HCT116 (cell line): ENCODE data around the gene XYLT2. TPM values are rescaled to one million over a fixed set of nuclear protein-coding genes. Genes with fewer than 3 reads are reported as not detected.

Source experiments
- ATAC-seq: fragments of 200-7000 bp; cut with Tn5 transposase; 2 replicates; pipeline ENCODE4 v1.9.1; 2020; ENCODE audit warnings: mild to moderate bottlenecking, moderate library complexity
- BruUV-seq: library from RNA; stranded (reverse); fragments of 400-500 nt; replicated peaks from 2 replicates; lab custom pipeline; 2021; lab: Mats Ljungman, UMichigan
- CTCF ChIA-PET: fragments of 300-600 bp; sonication (Branson Sonifier 250); formaldehyde crosslinking; loops from one replicate; lab custom pipeline; 2021; ENCODE audit warnings: antibody characterized with exemption; lab: Charles Lee
- POLR2A ChIA-PET: fragments of 300-600, 350-600 bp; sonication (Branson Sonifier 250); formaldehyde crosslinking; loops from one replicate; lab custom pipeline; 2021; ENCODE audit warnings: antibody characterized with exemption; lab: Charles Lee
- RAD21 ChIA-PET, 2 experiments: fragments of 300-600 bp; sonication (Branson Sonifier 250); formaldehyde crosslinking; loops; one replicate each; lab custom pipeline; 2023; ENCODE audit warnings: low total read pairs in 2 of 2; ENCODE audit not compliant: uncharacterized antibody in 2 of 2, unreplicated experiment in 2 of 2, low non-redundant PET in 1 of 2; lab: Charles Lee
- DNase-seq: peaks from one replicate; pipeline ENCODE4 v3.0.0-alpha.2; 2010; ENCODE audit warnings: low read depth, low spot score
- H2AFZ ChIP-seq: fragments of 200-600 bp; shearing (Covaris generic), sonication (generic); 2 replicates; pipeline ENCODE4 v1.6.1; 2017; ENCODE audit warnings: low read depth, mixed run types, mixed read lengths, antibody characterized with exemption, low read length; ENCODE audit not compliant: poor library complexity, severe bottlenecking
- H3K27ac ChIP-seq: 2 replicates; pipeline ENCODE4 v1.5.1; 2012; ENCODE audit warnings: low read depth, low read length
- H3K27me3 ChIP-seq: fragments of 200-600 bp; sonication (generic); 2 replicates; pipeline ENCODE4 v1.6.1; 2016; ENCODE audit warnings: mixed run types, low read length, mixed read lengths; ENCODE audit not compliant: insufficient read depth
- H3K36me3 ChIP-seq, 2 experiments: fragments of 200-500 bp in 1 of 2; fragments of 200-600 bp in 1 of 2; sonication (Bioruptor generic) in 1 of 2; sonication (generic) in 1 of 2; 2 replicates each; pipeline versions ENCODE4 v1.5.1 to v1.6.1; 2014 to 2016; ENCODE audit warnings: low read length in 2 of 2, inconsistent platforms in 1 of 2, mixed read lengths in 1 of 2, mixed run types in 1 of 2; ENCODE audit not compliant: insufficient read depth in 2 of 2, control insufficient read depth in 1 of 2
- H3K4me1 ChIP-seq, 2 experiments: fragments of 200-600 bp in 1 of 2; sonication (generic) in 1 of 2; 2 replicates each; pipeline versions ENCODE4 v1.5.1 to v1.6.1; 2012 to 2017; ENCODE audit warnings: low read length in 2 of 2, inconsistent platforms in 1 of 2, mild to moderate bottlenecking in 1 of 2, mixed read lengths in 1 of 2, mixed run types in 1 of 2, moderate library complexity in 1 of 2; ENCODE audit not compliant: insufficient read depth in 2 of 2, control insufficient read depth in 1 of 2
- H3K4me2 ChIP-seq: fragments of 200-600 bp; sonication (generic); 2 replicates; pipeline ENCODE4 v1.6.1; 2017; ENCODE audit warnings: mixed run types, low read length, mixed read lengths
- H3K4me3 ChIP-seq, 2 experiments: fragments of 200-600 bp in 1 of 2; sonication (generic) in 1 of 2; replicated peaks in 1 of 2; 2 replicates each; pipeline ENCODE4 v1.5.1; 2011 to 2016; ENCODE audit warnings: low read length in 2 of 2, control low read depth in 1 of 2, low read depth in 1 of 2, mild to moderate bottlenecking in 1 of 2, mixed read lengths in 1 of 2, mixed run types in 1 of 2
- H3K79me2 ChIP-seq: fragments of 200-600 bp; sonication (generic); 2 replicates; pipeline ENCODE4 v1.6.1; 2017; ENCODE audit warnings: mild to moderate bottlenecking, mixed run types, low read length, moderate library complexity, mixed read lengths; ENCODE audit not compliant: insufficient read depth
- H3K9ac ChIP-seq: fragments of 200-600 bp; sonication (generic); 2 replicates; pipeline ENCODE4 v1.6.1; 2016; ENCODE audit warnings: low read length, mixed read lengths
- H3K9me2 ChIP-seq: fragments of 200-600 bp; sonication (generic), shearing (Covaris generic); 2 replicates; pipeline ENCODE4 v1.6.1; 2017; ENCODE audit warnings: mixed run types, mild to moderate bottlenecking, moderate library complexity; ENCODE audit not compliant: insufficient read depth
- H3K9me3 ChIP-seq, 2 experiments: fragments of 200-500 bp in 1 of 2; fragments of 200-600 bp in 1 of 2; sonication (Bioruptor generic) in 1 of 2; sonication (generic) in 1 of 2; 2 replicates each; pipeline ENCODE4 v1.6.1; 2014 to 2017; ENCODE audit warnings: low read length in 2 of 2, mixed read lengths in 2 of 2, inconsistent platforms in 1 of 2, low read depth in 1 of 2, mild to moderate bottlenecking in 1 of 2, mixed run types in 1 of 2, moderate library complexity in 1 of 2; ENCODE audit not compliant: control insufficient read depth in 1 of 2, insufficient read depth in 1 of 2
- H4K20me1 ChIP-seq: fragments of 200-600 bp; sonication (generic), shearing (Covaris generic); 2 replicates; pipeline ENCODE4 v1.6.1; 2017; ENCODE audit warnings: mixed run types, mild to moderate bottlenecking, moderate library complexity; ENCODE audit not compliant: insufficient read depth
- CBX3 ChIP-seq: IDR thresholded peaks from 2 replicates; pipeline ENCODE4 v1.6.1; 2012; ENCODE audit warnings: low read depth
- EZH2phosphoT487 ChIP-seq: fragments of 200-600 bp; IDR thresholded peaks from 2 replicates; pipeline ENCODE4 v1.6.1; 2018; ENCODE audit warnings: antibody characterized with exemption, borderline replicate concordance
- POLR2A ChIP-seq: IDR thresholded peaks from 2 replicates; pipeline ENCODE4 v1.7.0; 2011; ENCODE audit warnings: borderline replicate concordance; ENCODE audit not compliant: insufficient read depth, insufficient read length; ENCODE audit errors: extremely low read depth
- POLR2AphosphoS5 ChIP-seq: IDR thresholded peaks from 2 replicates; pipeline ENCODE4 v1.6.1; 2011; ENCODE audit warnings: mild to moderate bottlenecking, low read depth, low read length, moderate library complexity
- RAD21 ChIP-seq: IDR thresholded peaks from 2 replicates; pipeline ENCODE4 v1.6.1; 2012; ENCODE audit warnings: low read depth, mild to moderate bottlenecking
- SP1 ChIP-seq: IDR thresholded peaks from 2 replicates; pipeline ENCODE4 v1.6.1; 2012; ENCODE audit warnings: low read depth
- TCF7L2 ChIP-seq: IDR thresholded peaks from 2 replicates; pipeline ENCODE4 v1.7.0; 2011; ENCODE audit warnings: borderline replicate concordance, inconsistent platforms; ENCODE audit not compliant: insufficient read depth, insufficient read length; ENCODE audit errors: extremely low read depth
- YY1 ChIP-seq: IDR thresholded peaks from 2 replicates; pipeline ENCODE4 v1.6.1; 2011; ENCODE audit warnings: low read length, low read depth, moderate library complexity, mild to moderate bottlenecking; ENCODE audit not compliant: insufficient replicate concordance; ENCODE audit errors: extremely low read depth
- ZFX ChIP-seq: fragments of 450-650 bp; IDR thresholded peaks from 2 replicates; pipeline ENCODE4 v1.6.1; 2017
- ZNF274 ChIP-seq: fragments of 200-500 bp; sonication (Bioruptor generic); IDR thresholded peaks from 2 replicates; pipeline ENCODE4 v1.6.1; 2014; ENCODE audit warnings: mild to moderate bottlenecking, low read depth, low read length, inconsistent platforms
- intact Hi-C: fragments of 100-400 bp; cut with micrococcal nuclease; formaldehyde crosslinking; loops from 2 replicates; pipeline ENCODE4 v1.10.0; 2022
- total RNA-seq: library from RNA; stranded (reverse); gene quantifications from one replicate; pipeline ENCODE4 v1.2.1, GENCODE V29; 2021; ENCODE audit not compliant: unreplicated experiment
- TF ChIP-seq, protein P1 (sequence below): IDR thresholded peaks from 2 replicates; pipeline ENCODE4 v1.6.1; 2012
- TF ChIP-seq, protein P2 (sequence below): IDR thresholded peaks from 2 replicates; pipeline ENCODE4 v1.6.1; 2012; ENCODE audit warnings: low read depth

The XYLT2 gene
- total RNA-seq, 1 experiment from 2014 or later = 37.5 TPM

DNA sequence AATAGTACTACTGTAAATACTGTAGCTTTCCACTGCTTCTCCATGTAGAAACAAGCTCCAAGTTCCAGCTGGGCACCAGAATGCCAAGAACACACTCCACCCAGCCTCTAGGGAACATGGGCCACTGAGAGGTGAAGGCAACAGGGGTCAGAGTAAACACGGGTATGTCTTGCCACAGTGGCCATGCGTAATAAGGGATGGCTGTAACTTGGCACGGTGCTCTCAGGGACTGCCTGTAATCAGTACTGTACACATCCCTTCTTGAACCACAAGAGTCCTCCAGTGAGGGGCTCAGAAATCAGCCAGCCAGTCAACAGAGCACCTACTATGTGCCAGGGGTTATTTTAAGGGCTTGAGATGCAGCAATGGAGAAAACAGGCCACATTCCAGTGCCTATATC is 40.6 kb downstream of the XYLT2 start:
- H3K4me2 ChIP-seq = no peak overlapping the region
- CTCF ChIA-PET = interaction anchor here (3.2 kb wide), 1 partner anchor 11 kb away, joined by 13 read pairs; the partner anchor contains the start of gene LRRC59
- no peak overlapping the region for H3K9ac ChIP-seq
- DNase-seq (no peak), ATAC-seq (no peak)
- H4K20me1 ChIP-seq = peaks cover 4% of the 10 kb centered on the region; the same call in 1 of the 2 replicates
- H3K4me3 ChIP-seq = no peak overlapping the region
- H3K27me3 ChIP-seq = no peaks in the 10 kb centered on the region
- TF ChIP-seq CBX3 = no peak
- TF ChIP-seq POLR2AphosphoS5 = no peak
- no peak for TF ChIP-seq EZH2phosphoT487
- TF ChIP-seq, protein P1, sequence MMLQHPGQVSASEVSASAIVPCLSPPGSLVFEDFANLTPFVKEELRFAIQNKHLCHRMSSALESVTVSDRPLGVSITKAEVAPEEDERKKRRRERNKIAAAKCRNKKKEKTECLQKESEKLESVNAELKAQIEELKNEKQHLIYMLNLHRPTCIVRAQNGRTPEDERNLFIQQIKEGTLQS = no peak
- TF ChIP-seq ZNF274 = no peak
- no peak for TF ChIP-seq TCF7L2
- TF ChIP-seq RAD21 = no peak
- TF ChIP-seq ZFX = no peak
- RAD21 ChIA-PET = no interaction called here
- no peak overlapping the region for H2AFZ ChIP-seq
- H3K9me2 ChIP-seq = no peaks in the 10 kb centered on the region
- no peak overlapping the region for H3K27ac ChIP-seq
- POLR2A ChIA-PET = interaction anchor here (1.9 kb wide), 1 partner anchor 10 kb away, joined by 6 read pairs; the partner anchor contains the start of gene LRRC59
- intact Hi-C loops = no loop called here
- H3K36me3 ChIP-seq = peaks cover 91 to 94% of the 10 kb centered on the region in 2 experiments
- no peaks in the 10 kb centered on the region for H3K9me3 ChIP-seq
- H3K4me1 ChIP-seq = no peaks in the 10 kb centered on the region
- H3K79me2 ChIP-seq = peaks cover 71% of the 10 kb centered on the region
- BruUV-seq = no TSS peak

DNA sequence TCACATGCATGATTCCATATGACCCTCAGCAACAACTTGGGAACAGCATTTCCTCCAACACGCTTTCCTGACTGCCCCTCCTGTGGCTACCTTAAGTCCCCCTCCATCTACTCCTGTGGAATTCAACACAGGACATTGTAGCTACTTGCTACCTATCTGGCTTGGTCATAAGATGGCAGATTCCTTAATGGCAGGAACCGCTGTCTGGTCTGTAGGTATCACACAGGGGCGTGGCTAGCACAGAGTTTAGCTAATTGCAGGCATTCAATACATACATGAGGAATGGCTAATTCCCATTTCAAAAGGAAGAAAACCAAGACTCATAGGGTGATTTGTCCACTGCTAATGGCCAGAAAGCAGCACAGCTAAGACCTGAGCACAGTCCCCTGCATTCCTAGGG is 42.8 kb downstream of the XYLT2 start:
- ChIA-PET CTCF (interaction anchor here (1.5 kb wide), 1 partner anchor 9 kb away, joined by 10 read pairs; the partner anchor contains the start of gene LRRC59), POLR2A (interaction anchor here (1.0 to 1.7 kb wide), 2 partner anchors 9 to 189 kb away, joined by 4 read pairs; partner anchors contain the start of gene LRRC59), RAD21 (no interaction called here)
- Histone ChIP-seq H3K4me3 (no peak overlapping the region), H3K27me3 (no peaks in the 10 kb centered on the region), H3K9ac (no peak overlapping the region), H3K4me2 (no peak overlapping the region), H3K36me3 (peaks cover 92 to 94% of the 10 kb centered on the region in 2 experiments), H4K20me1 (peaks cover 9% of the 10 kb centered on the region; the same call in 1 of the 2 replicates), H2AFZ (no peak overlapping the region), H3K79me2 (peaks cover 93% of the 10 kb centered on the region), H3K27ac (no peak overlapping the region), H3K9me3 (no peaks in the 10 kb centered on the region), H3K4me1 (no peaks in the 10 kb centered on the region), H3K9me2 (no peaks in the 10 kb centered on the region)
- BruUV-seq = no TSS peak
- no peak for ATAC-seq
- DNase-seq = no peak
- intact Hi-C loops = no loop called here
- TF ChIP-seq ZFX (no peak), SP1 (no peak), YY1 (no peak), POLR2A (no peak), EZH2phosphoT487 (no peak), POLR2AphosphoS5 (no peak)
- TF ChIP-seq, protein P2, sequence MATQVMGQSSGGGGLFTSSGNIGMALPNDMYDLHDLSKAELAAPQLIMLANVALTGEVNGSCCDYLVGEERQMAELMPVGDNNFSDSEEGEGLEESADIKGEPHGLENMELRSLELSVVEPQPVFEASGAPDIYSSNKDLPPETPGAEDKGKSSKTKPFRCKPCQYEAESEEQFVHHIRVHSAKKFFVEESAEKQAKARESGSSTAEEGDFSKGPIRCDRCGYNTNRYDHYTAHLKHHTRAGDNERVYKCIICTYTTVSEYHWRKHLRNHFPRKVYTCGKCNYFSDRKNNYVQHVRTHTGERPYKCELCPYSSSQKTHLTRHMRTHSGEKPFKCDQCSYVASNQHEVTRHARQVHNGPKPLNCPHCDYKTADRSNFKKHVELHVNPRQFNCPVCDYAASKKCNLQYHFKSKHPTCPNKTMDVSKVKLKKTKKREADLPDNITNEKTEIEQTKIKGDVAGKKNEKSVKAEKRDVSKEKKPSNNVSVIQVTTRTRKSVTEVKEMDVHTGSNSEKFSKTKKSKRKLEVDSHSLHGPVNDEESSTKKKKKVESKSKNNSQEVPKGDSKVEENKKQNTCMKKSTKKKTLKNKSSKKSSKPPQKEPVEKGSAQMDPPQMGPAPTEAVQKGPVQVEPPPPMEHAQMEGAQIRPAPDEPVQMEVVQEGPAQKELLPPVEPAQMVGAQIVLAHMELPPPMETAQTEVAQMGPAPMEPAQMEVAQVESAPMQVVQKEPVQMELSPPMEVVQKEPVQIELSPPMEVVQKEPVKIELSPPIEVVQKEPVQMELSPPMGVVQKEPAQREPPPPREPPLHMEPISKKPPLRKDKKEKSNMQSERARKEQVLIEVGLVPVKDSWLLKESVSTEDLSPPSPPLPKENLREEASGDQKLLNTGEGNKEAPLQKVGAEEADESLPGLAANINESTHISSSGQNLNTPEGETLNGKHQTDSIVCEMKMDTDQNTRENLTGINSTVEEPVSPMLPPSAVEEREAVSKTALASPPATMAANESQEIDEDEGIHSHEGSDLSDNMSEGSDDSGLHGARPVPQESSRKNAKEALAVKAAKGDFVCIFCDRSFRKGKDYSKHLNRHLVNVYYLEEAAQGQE = no peak
- TF ChIP-seq, protein P1 = no peak
